Esophagus squamous epithelium (tissue), 5 donors: ENCODE results near the gene ATPAF1. TPM values are rescaled to one million over a fixed set of nuclear protein-coding genes. Genes with fewer than 3 reads are reported as not detected.

Source experiments
- DNase-seq: peaks from one replicate; lab custom pipeline; 2025; lab: John Stamatoyannopoulos, UW
- H3K27ac ChIP-seq, 4 donors: fragments of 200-600 bp; sonication (generic); one replicate each; pipeline ENCODE4 v1.5.1; 2016 to 2019; ENCODE audit warnings: mild to moderate bottlenecking in 1 of 4
- H3K27me3 ChIP-seq, 4 donors: fragments of 200-600 bp; sonication (generic); 1 replicate in 3 of 4; 2 replicates in 1 of 4; pipeline versions ENCODE4 v1.5.1 to v1.6.0; 2017 to 2021; ENCODE audit warnings: antibody characterized with exemption in 1 of 4
- H3K36me3 ChIP-seq, 3 donors: fragments of 200-600 bp; sonication (generic); one replicate each; pipeline ENCODE4 v1.5.1; 2016 to 2019
- H3K4me1 ChIP-seq, 3 donors: fragments of 200-600 bp; sonication (generic); one replicate each; pipeline ENCODE4 v1.5.1; 2017 to 2019
- H3K4me3 ChIP-seq, 4 donors: fragments of 200-600 bp; sonication (generic); 1 replicate in 3 of 4; 2 replicates in 1 of 4; pipeline ENCODE4 v1.5.1; 2016 to 2019; ENCODE audit warnings: mild to moderate bottlenecking in 2 of 4, moderate library complexity in 1 of 4
- H3K9me3 ChIP-seq, 3 donors: fragments of 200-600 bp; sonication (generic); one replicate each; pipeline ENCODE4 v1.5.1; 2016 to 2019
- CTCF ChIP-seq, 6 experiments: fragments of 450-650 bp in 4 of 6; fragments of 200-600 bp in 2 of 6; sonication (generic) in 2 of 6; IDR thresholded peaks; one replicate each; pipeline ENCODE4 v1.5.1; 2016 to 2019; ENCODE audit warnings: antibody characterized with exemption in 6 of 6, mild to moderate bottlenecking in 4 of 6, moderate library complexity in 4 of 6
- POLR2A ChIP-seq, 4 donors: fragments of 450-650 bp; IDR thresholded peaks; one replicate each; pipeline ENCODE4 v1.6.1; 2017; ENCODE audit warnings: antibody characterized with exemption in 4 of 4, mild to moderate bottlenecking in 4 of 4, moderate library complexity in 3 of 4
- WGBS, 2 donors: methylation state at CpG; one replicate each; pipeline ENCODE4 v1.1.5; 2018; 5-methylcytosine and 5-hydroxymethylcytosine counted together
- intact Hi-C: fragments of 100-400 bp; cut with DNase I; formaldehyde crosslinking; loops from one replicate; pipeline ENCODE4 v1.15.0; 2022
- total RNA-seq, 4 donors: library from RNA; depleted of rRNA; stranded (reverse); fragments of >200 nt; gene quantifications; one replicate each; pipeline ENCODE4 v1.1.0, GENCODE V29; 2016
- donor health status: DM: yes; HTN: yes; CAD: no.

Gene ATPAF1
- total RNA-seq, 4 donors from 2014 or later: 25.7 to 39.1 (median 32.8) TPM

GRCh38 chr1:46675549-46676314 lies 7.6 kb upstream of the ATPAF1 start:
- Histone ChIP-seq H3K9me3 (no peaks in the 10 kb centered on the region), H3K27ac (no peak overlapping the region), H3K4me3 (no peak overlapping the region), H3K4me1 (no peaks in the 10 kb centered on the region), H3K27me3 (no peaks in the 10 kb centered on the region), H3K36me3 (peaks cover 4 to 84% (median 14%) of the 10 kb centered on the region in 3 donors)
- intact Hi-C loops: no loop called here
- DNase-seq: no peak
- 89 to 92% methylated on average over 1 of the region's 1 CpG for WGBS, 2 donors
- TF ChIP-seq CTCF (IDR thresholded peaks at IDR 0.05): no peak
- no peak for TF ChIP-seq POLR2A (IDR thresholded peaks at IDR 0.05)

- TF ChIP-seq POLR2A (IDR thresholded peaks at IDR 0.05) (no peak), CTCF (IDR thresholded peaks at IDR 0.05) (no peak)
- H3K27ac ChIP-seq: no peak overlapping the region
- no peak for DNase-seq
- no peaks in the 10 kb centered on the region for H3K9me3 ChIP-seq
- H3K4me1 ChIP-seq: peaks cover 0 to 2% (median 2%) of the 10 kb centered on the region in 3 donors
- no peak overlapping the region for H3K4me3 ChIP-seq
- H3K36me3 ChIP-seq: peaks cover 0 to 64% (median 8%) of the 10 kb centered on the region in 3 donors
- intact Hi-C loops: no loop called here
- 68 to 80% methylated on average over 4 of the region's 4 CpGs for WGBS, 2 donors
- H3K27me3 ChIP-seq: no peaks in the 10 kb centered on the region
These were observed 5.6 kb upstream of the ATPAF1 start for GRCh38 chr1:46673749-46674182.

DNA sequence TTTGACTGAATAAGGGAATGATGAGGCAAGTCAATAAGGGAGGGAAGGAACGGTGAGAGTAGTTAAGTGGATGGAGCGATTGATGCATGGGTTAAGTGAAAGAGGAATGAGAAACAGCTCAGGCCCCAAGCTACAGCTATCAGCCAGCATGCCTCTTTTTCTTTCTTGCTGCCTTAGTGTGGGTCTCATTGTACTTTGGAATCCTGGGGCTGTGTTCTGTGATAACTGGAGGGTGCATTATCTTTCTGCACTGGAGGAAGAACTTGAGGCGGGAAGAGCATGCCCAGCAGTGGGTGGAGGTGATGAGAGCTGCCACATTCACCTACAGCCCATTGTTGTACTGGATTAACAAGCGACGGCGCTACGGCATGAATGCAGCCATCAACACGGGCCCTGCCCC lies 4.5 kb upstream of the ATPAF1 start:
- Histone ChIP-seq H3K4me1 (peaks cover 2 to 8% (median 4%) of the 10 kb centered on the region in 3 donors), H3K4me3 (no peak overlapping the region), H3K27ac (no peak overlapping the region), H3K36me3 (peaks cover 0 to 53% (median 6%) of the 10 kb centered on the region in 3 donors), H3K27me3 (no peaks in the 10 kb centered on the region), H3K9me3 (no peaks in the 10 kb centered on the region)
- TF ChIP-seq POLR2A (IDR thresholded peaks at IDR 0.05) (no peak), CTCF (IDR thresholded peaks at IDR 0.05) (no peak)
- WGBS, 2 donors: 47 to 59% methylated on average over 3 of the region's 8 CpGs
- no peak for DNase-seq
- intact Hi-C loops: no loop called here

DNA sequence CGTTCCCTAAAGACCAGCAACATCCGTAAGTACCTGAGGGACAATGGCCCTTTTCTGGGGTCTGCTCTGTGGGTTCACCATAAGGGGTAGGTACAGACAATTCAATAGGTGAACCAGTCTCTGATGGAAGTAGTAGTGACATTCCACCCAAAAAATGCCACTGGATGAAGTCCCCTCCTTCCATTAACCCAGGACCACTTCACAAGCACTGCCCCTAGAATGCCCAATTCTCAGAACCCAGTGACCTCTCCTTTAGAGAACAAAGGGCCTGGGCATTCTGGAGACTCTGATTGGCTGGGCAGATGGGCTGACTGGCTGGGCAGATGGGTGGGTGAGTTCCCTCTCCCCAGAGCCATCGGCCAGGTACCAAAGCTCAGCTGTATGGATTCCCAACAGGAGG lies 3.4 kb upstream of the ATPAF1 start, which contains the start of gene TEX38:
TSS of gene TEX38 (plus strand) at position 301 of the 400 bp plus-strand sequence. CDS start at position 382, 81 bp downstream.
- Histone ChIP-seq H3K27me3 (no peaks in the 10 kb centered on the region), H3K4me3 (no peak within 1 kb of the TSS), H3K4me1 (peaks cover 12 to 20% (median 15%) of the 10 kb centered on the region in 3 donors), H3K9me3 (no peaks in the 10 kb centered on the region), H3K36me3 (peaks cover 0 to 42% (median 0%) of the 10 kb centered on the region in 3 donors), H3K27ac (no peak within 1 kb of the TSS)
- intact Hi-C loops: no loop called here
- 86 to 100% methylated on average over 2 of the region's 3 CpGs for WGBS, 2 donors
- no peak for DNase-seq
- no peak for TF ChIP-seq CTCF (IDR thresholded peaks at IDR 0.05)
- TF ChIP-seq POLR2A (IDR thresholded peaks at IDR 0.05): no peak

- 87 to 96% methylated on average over 1 of the region's 1 CpG for WGBS, 2 donors
- TF ChIP-seq CTCF (IDR thresholded peaks at IDR 0.05) (no peak), POLR2A (IDR thresholded peaks at IDR 0.05) (no peak)
- Histone ChIP-seq H3K27me3 (no peaks in the 10 kb centered on the region), H3K9me3 (no peaks in the 10 kb centered on the region), H3K4me3 (no peak overlapping the region), H3K27ac (no peak overlapping the region), H3K4me1 (peaks cover 12 to 33% (median 24%) of the 10 kb centered on the region in 3 donors), H3K36me3 (peaks cover 0 to 35% (median 0%) of the 10 kb centered on the region in 3 donors)
- intact Hi-C loops: no loop called here
- DNase-seq: no peak
These were observed 2.0 kb upstream of the ATPAF1 start for GRCh38 chr1:46670134-46670533.
